Colonic mucosa (tissue), 4 donors: ENCODE measurements around the gene PLK4. TPM values are rescaled to one million over a fixed set of nuclear protein-coding genes. Genes with fewer than 3 reads are reported as not detected.

Experiments
- DNase-seq: peaks from one replicate; pipeline ENCODE4 v3.0.0-alpha.2; 2020
- H3K27ac ChIP-seq: fragments of 200-600 bp; one replicate; pipeline ENCODE4 v1.8.0; 2021
- H3K27me3 ChIP-seq: fragments of 200-600 bp; one replicate; pipeline ENCODE4 v1.8.0; 2021
- H3K36me3 ChIP-seq: fragments of 200-600 bp; one replicate; pipeline ENCODE4 v1.8.0; 2021
- H3K4me1 ChIP-seq: fragments of 200-600 bp; one replicate; pipeline ENCODE4 v1.8.0; 2021; ENCODE audit warnings: mild to moderate bottlenecking
- H3K4me3 ChIP-seq: fragments of 200-600 bp; one replicate; pipeline ENCODE4 v1.8.0; 2021
- H3K9ac ChIP-seq, 2 donors: one replicate each; pipeline ENCODE4 v1.7.0; 2013; ENCODE audit warnings: control low read depth in 2 of 2, low read depth in 2 of 2, low read length in 2 of 2
- H3K9me3 ChIP-seq: fragments of 200-600 bp; one replicate; pipeline ENCODE4 v1.8.0; 2021
- CTCF ChIP-seq: fragments of 200-600 bp; IDR thresholded peaks from one replicate; pipeline ENCODE4 v1.8.0; 2022; ENCODE audit warnings: antibody characterized with exemption, mild to moderate bottlenecking
- intact Hi-C: fragments of 100-400 bp; cut with DNase I; formaldehyde crosslinking; loops from one replicate; pipeline ENCODE4 v1.14.1; 2022
- total RNA-seq, 2 donors: library from RNA; stranded (reverse); fragmentation: NEBNext Ultra II Directional in 1 of 2; extraction: Animal tissue kit (Norgen Biotek cat#: 25700) in 1 of 2; gene quantifications; one replicate each; pipeline ENCODE4 v1.2.1, GENCODE V29; 2021
- donor health status: healthy.
- donor health status: DM: no; HTN: no; CAD: no.
- donor health status: DM: no; HTN: no; CAD: no.

Gene PLK4
- total RNA-seq = 10 to 100 TPM in 1 of 2 donors, 1 to 10 TPM in 1; 8.8 to 22.6 TPM

- no peak for TF ChIP-seq CTCF
- peak within 1 kb of the TSS; percentile 94 for H3K4me3 ChIP-seq
- peak; percentile 97 for DNase-seq
- no peaks in the 10 kb centered on the region for H3K27me3 ChIP-seq
- no peaks in the 10 kb centered on the region for H3K36me3 ChIP-seq
- H3K4me1 ChIP-seq = no peaks in the 10 kb centered on the region
- H3K9me3 ChIP-seq = no peaks in the 10 kb centered on the region
- peak within 1 kb of the TSS; percentile 81 for H3K27ac ChIP-seq
- H3K9ac ChIP-seq = peak within 1 kb of the TSS; percentile 64 to 74
- intact Hi-C loops = loop anchor here (10.0 kb wide), 1 partner anchor 84 kb away; the partner anchor contains the start of genes ABHD18 and MFSD8
Observed at GRCh38 chr4:127880763-127881562, at the start of gene PLK4. Gene PLK4 (plus strand): TSS chr4:127880893. CDS start chr4:127881135, 242 bp downstream.

- DNase-seq = no peak
- Histone ChIP-seq H3K4me3 (no peak overlapping the region), H3K9me3 (no peaks in the 10 kb centered on the region), H3K27me3 (no peaks in the 10 kb centered on the region), H3K4me1 (no peaks in the 10 kb centered on the region), H3K27ac (no peak overlapping the region), H3K36me3 (no peaks in the 10 kb centered on the region), H3K9ac (no peak overlapping the region)
- intact Hi-C loops = no loop called here
- no peak for TF ChIP-seq CTCF
Observed at GRCh38 chr4:127832585-127832984, 48.1 kb upstream of the PLK4 start.

GRCh38 chr4:127843704-127844600, 36.7 kb upstream of the PLK4 start:
- intact Hi-C loops = no loop called here
- H3K9me3 ChIP-seq = no peaks in the 10 kb centered on the region
- H3K9ac ChIP-seq = no peak overlapping the region
- TF ChIP-seq CTCF = no peak
- H3K27ac ChIP-seq = no peak overlapping the region
- H3K4me1 ChIP-seq = no peaks in the 10 kb centered on the region
- no peaks in the 10 kb centered on the region for H3K27me3 ChIP-seq
- H3K36me3 ChIP-seq = no peaks in the 10 kb centered on the region
- no peak overlapping the region for H3K4me3 ChIP-seq
- no peak for DNase-seq

GRCh38 chr4:127844601-127845116, 36.0 kb upstream of the PLK4 start:
- no peaks in the 10 kb centered on the region for H3K27me3 ChIP-seq
- H3K9ac ChIP-seq = no peak overlapping the region
- no peak for TF ChIP-seq CTCF
- intact Hi-C loops = no loop called here
- H3K4me3 ChIP-seq = no peak overlapping the region
- no peaks in the 10 kb centered on the region for H3K36me3 ChIP-seq
- no peak overlapping the region for H3K27ac ChIP-seq
- no peaks in the 10 kb centered on the region for H3K4me1 ChIP-seq
- no peak for DNase-seq
- no peaks in the 10 kb centered on the region for H3K9me3 ChIP-seq

GRCh38 chr4:127846061-127846460, 34.6 kb upstream of the PLK4 start:
- no peak overlapping the region for H3K27ac ChIP-seq
- TF ChIP-seq CTCF = no peak
- no peak overlapping the region for H3K4me3 ChIP-seq
- H3K9ac ChIP-seq = no peak overlapping the region
- no peaks in the 10 kb centered on the region for H3K27me3 ChIP-seq
- no peak for DNase-seq
- no peaks in the 10 kb centered on the region for H3K36me3 ChIP-seq
- intact Hi-C loops = no loop called here
- no peaks in the 10 kb centered on the region for H3K9me3 ChIP-seq
- no peaks in the 10 kb centered on the region for H3K4me1 ChIP-seq
